SU-DHL-6 (cell line): ENCODE data around the gene CDKAL1.

Source experiments
- H2AFZ ChIP-seq: fragments of 200-600 bp; sonication (generic); 2 replicates; pipeline ENCODE4 v1.6.1; 2014; ENCODE audit warnings: low read depth, mild to moderate bottlenecking, moderate library complexity, mixed read lengths, antibody characterized with exemption, low read length; ENCODE audit not compliant: severe bottlenecking
- H3F3A ChIP-seq: fragments of 200-600 bp; shearing (Covaris generic); 2 replicates; pipeline ENCODE4 v1.6.0; 2016; ENCODE audit warnings: antibody characterized with exemption, mild to moderate bottlenecking; ENCODE audit not compliant: insufficient read depth
- H3K27ac ChIP-seq: fragments of 200-600 bp; sonication (generic); 2 replicates; pipeline ENCODE4 v1.5.1; 2016; ENCODE audit warnings: low read depth, mild to moderate bottlenecking, low read length, moderate library complexity, mixed read lengths
- H3K27me3 ChIP-seq: fragments of 200-600 bp; sonication (generic), shearing (Covaris generic); 2 replicates; pipeline ENCODE4 v1.6.0; 2014; ENCODE audit warnings: mild to moderate bottlenecking, low read length
- H3K36me3 ChIP-seq: fragments of 200-600 bp; sonication (generic); 2 replicates; pipeline ENCODE4 v1.6.1; 2014; ENCODE audit warnings: mild to moderate bottlenecking, low read length, mixed read lengths
- H3K4me2 ChIP-seq: fragments of 300-600, 200-600 bp; shearing (Covaris generic), sonication (generic); 2 replicates; pipeline ENCODE4 v1.6.0; 2014; ENCODE audit warnings: low read length, low read depth, mild to moderate bottlenecking; ENCODE audit not compliant: poor library complexity, severe bottlenecking
- H3K4me3 ChIP-seq: fragments of 200-600 bp; sonication (generic); 2 replicates; pipeline ENCODE4 v1.5.1; 2014; ENCODE audit warnings: antibody characterized with exemption, low read length, mild to moderate bottlenecking, mixed read lengths; ENCODE audit not compliant: insufficient read depth, poor library complexity, severe bottlenecking
- H3K79me2 ChIP-seq: fragments of 200-600 bp; sonication (generic); 2 replicates; pipeline ENCODE4 v1.6.1; 2014; ENCODE audit warnings: mild to moderate bottlenecking, low read length, moderate library complexity; ENCODE audit not compliant: insufficient read depth
- H3K9ac ChIP-seq: fragments of 200-600 bp; sonication (generic); 2 replicates; pipeline ENCODE4 v1.7.0; 2014; ENCODE audit warnings: mild to moderate bottlenecking, low read length
- H3K9me2 ChIP-seq: fragments of 200-600 bp; sonication (generic); replicated peaks from 2 replicates; pipeline ENCODE4 v1.6.1; 2014; ENCODE audit warnings: low read length; ENCODE audit not compliant: insufficient read depth
- H3K9me3 ChIP-seq: fragments of 200-600 bp; sonication (generic); 2 replicates; pipeline ENCODE4 v1.6.1; 2014; ENCODE audit warnings: low read length, mixed read lengths; ENCODE audit not compliant: insufficient read depth
- H4K20me1 ChIP-seq: fragments of 200-600 bp; sonication (generic); 2 replicates; pipeline ENCODE4 v1.6.1; 2014; ENCODE audit warnings: low read depth, mild to moderate bottlenecking, antibody characterized with exemption, low read length, moderate library complexity, mixed read lengths
- CTCF ChIP-seq: fragments of 200-600 bp; sonication (generic); IDR thresholded peaks from one replicate; pipeline ENCODE4 v1.5.1; 2017; ENCODE audit warnings: antibody characterized with exemption, mild to moderate bottlenecking, low read length, moderate library complexity; ENCODE audit not compliant: insufficient read depth, poor library complexity, severe bottlenecking
- EZH2phosphoT487 ChIP-seq: fragments of 200-600 bp; sonication (generic), shearing (Covaris generic); conservative IDR thresholded peaks from 2 replicates; pipeline ENCODE4 v1.6.1; 2018; ENCODE audit warnings: mild to moderate bottlenecking, antibody characterized with exemption, low read length, moderate library complexity, mixed read lengths

The CDKAL1 gene

GRCh38 chr6:20490591-20490990 is 43.7 kb upstream of the CDKAL1 start:
- no peak overlapping the region for H3K4me2 ChIP-seq
- no peak overlapping the region for H2AFZ ChIP-seq
- H3K4me3 ChIP-seq: no peak overlapping the region
- no peak overlapping the region for H3K9ac ChIP-seq
- TF ChIP-seq EZH2phosphoT487 (no peak), CTCF (no peak)
- H3K9me3 ChIP-seq: no peaks in the 10 kb centered on the region
- H3K36me3 ChIP-seq: peaks cover 29% of the 10 kb centered on the region
- H3K9me2 ChIP-seq: no peaks in the 10 kb centered on the region
- H3K79me2 ChIP-seq: no peaks in the 10 kb centered on the region
- H3K27me3 ChIP-seq: no peaks in the 10 kb centered on the region
- no peak overlapping the region for H3K27ac ChIP-seq
- 0 out of 2 replicates have a peak, but pooled peaks cover 2% of the 10 kb centered on the region for H4K20me1 ChIP-seq
- H3F3A ChIP-seq: no peaks in the 10 kb centered on the region

GRCh38 chr6:20492099-20492498 is 42.2 kb upstream of the CDKAL1 start:
- H3K27me3 ChIP-seq: no peaks in the 10 kb centered on the region
- no peaks in the 10 kb centered on the region for H3K9me2 ChIP-seq
- H4K20me1 ChIP-seq: 0 out of 2 replicates have a peak, but pooled peaks cover 2% of the 10 kb centered on the region
- H3K9ac ChIP-seq: no peak overlapping the region
- H3F3A ChIP-seq: no peaks in the 10 kb centered on the region
- H3K27ac ChIP-seq: no peak overlapping the region
- H3K36me3 ChIP-seq: peaks cover 22% of the 10 kb centered on the region
- H2AFZ ChIP-seq: no peak overlapping the region
- TF ChIP-seq CTCF (no peak), EZH2phosphoT487 (no peak)
- H3K79me2 ChIP-seq: no peaks in the 10 kb centered on the region
- H3K4me3 ChIP-seq: no peak overlapping the region
- H3K9me3 ChIP-seq: no peaks in the 10 kb centered on the region
- no peak overlapping the region for H3K4me2 ChIP-seq

GRCh38 chr6:20497216-20498040 is 36.8 kb upstream of the CDKAL1 start:
- H3K9me3 ChIP-seq: no peaks in the 10 kb centered on the region
- no peaks in the 10 kb centered on the region for H3K79me2 ChIP-seq
- H2AFZ ChIP-seq: no peak overlapping the region
- H3F3A ChIP-seq: no peaks in the 10 kb centered on the region; the same call in 1 of the 2 replicates
- no peak overlapping the region for H3K4me2 ChIP-seq
- H3K27me3 ChIP-seq: no peaks in the 10 kb centered on the region
- no peak overlapping the region for H3K27ac ChIP-seq
- no peak overlapping the region for H3K4me3 ChIP-seq
- no peaks in the 10 kb centered on the region for H3K36me3 ChIP-seq
- no peaks in the 10 kb centered on the region for H4K20me1 ChIP-seq
- TF ChIP-seq CTCF (no peak), EZH2phosphoT487 (no peak)
- no peak overlapping the region for H3K9ac ChIP-seq
- no peaks in the 10 kb centered on the region for H3K9me2 ChIP-seq
